ENCODE results near the gene HOXB6.

HOXB6 gene

GRCh38 chr17:48604770-48605329 lies at the start of gene HOXB6:
HOXB6 (minus strand) TSS chr17:48604986; CDS start chr17:48598150, 6,836 bp downstream.
- DNase-seq (ENCODE audit: low spot score) = no peak

GRCh38 chr17:48649741-48650140 lies 45.0 kb upstream of the HOXB6 start:
- no peak for DNase-seq (ENCODE audit: low spot score)

- DNase-seq (ENCODE audit: low spot score) = no peak
These were observed 43.1 kb upstream of the HOXB6 start for GRCh38 chr17:48647963-48648245.

- DNase-seq (ENCODE audit: low spot score) = no peak
These were observed 42.5 kb upstream of the HOXB6 start for GRCh38 chr17:48647103-48647962.

GRCh38 chr17:48646183-48647102 lies 41.7 kb upstream of the HOXB6 start:
- no peak for DNase-seq (ENCODE audit: low spot score)

GRCh38 chr17:48645639-48646182 lies 40.9 kb upstream of the HOXB6 start:
- no peak for DNase-seq (ENCODE audit: low spot score)

GRCh38 chr17:48644910-48645557 lies 40.2 kb upstream of the HOXB6 start:
- DNase-seq (ENCODE audit: low spot score) = no peak

- DNase-seq (ENCODE audit: low spot score) = no peak
These were observed 39.4 kb upstream of the HOXB6 start for GRCh38 chr17:48644159-48644558.

- no peak for DNase-seq (ENCODE audit: low spot score)
These were observed 38.9 kb upstream of the HOXB6 start for GRCh38 chr17:48643697-48644012.

GRCh38 chr17:48642843-48643696 lies 38.3 kb upstream of the HOXB6 start:
- DNase-seq (ENCODE audit: low spot score) = no peak

GRCh38 chr17:48642059-48642842 lies 37.5 kb upstream of the HOXB6 start:
- DNase-seq (ENCODE audit: low spot score) = no peak

GRCh38 chr17:48641541-48642058 lies 36.8 kb upstream of the HOXB6 start:
- DNase-seq (ENCODE audit: low spot score) = no peak

- DNase-seq (ENCODE audit: low spot score) = no peak
These were observed 36.0 kb upstream of the HOXB6 start for GRCh38 chr17:48640858-48641180.

- DNase-seq (ENCODE audit: low spot score) = no peak
These were observed 35.4 kb upstream of the HOXB6 start for GRCh38 chr17:48639982-48640857.

- no peak for DNase-seq (ENCODE audit: low spot score)
These were observed 34.4 kb upstream of the HOXB6 start for GRCh38 chr17:48639136-48639535.

- DNase-seq (ENCODE audit: low spot score) = no peak
These were observed 32.8 kb upstream of the HOXB6 start for GRCh38 chr17:48637323-48638260.

- no peak for DNase-seq (ENCODE audit: low spot score)
These were observed 31.6 kb upstream of the HOXB6 start for GRCh38 chr17:48636177-48637018.
